HCT116 (cell line): ENCODE data around the gene ZDHHC18. TPM values are rescaled to one million over a fixed set of nuclear protein-coding genes. Genes with fewer than 3 reads are reported as not detected.

Source experiments
- ATAC-seq: fragments of 200-7000 bp; cut with Tn5 transposase; 2 replicates; pipeline ENCODE4 v1.9.1; 2020; ENCODE audit warnings: mild to moderate bottlenecking, moderate library complexity
- BruUV-seq: library from RNA; stranded (reverse); fragments of 400-500 nt; replicated peaks from 2 replicates; lab custom pipeline; 2021; lab: Mats Ljungman, UMichigan
- CTCF ChIA-PET: fragments of 300-600 bp; sonication (Branson Sonifier 250); formaldehyde crosslinking; loops from one replicate; lab custom pipeline; 2021; ENCODE audit warnings: antibody characterized with exemption; lab: Charles Lee
- POLR2A ChIA-PET: fragments of 300-600, 350-600 bp; sonication (Branson Sonifier 250); formaldehyde crosslinking; loops from one replicate; lab custom pipeline; 2021; ENCODE audit warnings: antibody characterized with exemption; lab: Charles Lee
- RAD21 ChIA-PET, 2 experiments: fragments of 300-600 bp; sonication (Branson Sonifier 250); formaldehyde crosslinking; loops; one replicate each; lab custom pipeline; 2023; ENCODE audit warnings: low total read pairs in 2 of 2; ENCODE audit not compliant: uncharacterized antibody in 2 of 2, unreplicated experiment in 2 of 2, low non-redundant PET in 1 of 2; lab: Charles Lee
- DNase-seq: peaks from one replicate; pipeline ENCODE4 v3.0.0-alpha.2; 2010; ENCODE audit warnings: low read depth, low spot score
- H2AFZ ChIP-seq: fragments of 200-600 bp; shearing (Covaris generic), sonication (generic); 2 replicates; pipeline ENCODE4 v1.6.1; 2017; ENCODE audit warnings: low read depth, mixed run types, mixed read lengths, antibody characterized with exemption, low read length; ENCODE audit not compliant: poor library complexity, severe bottlenecking
- H3K27ac ChIP-seq: 2 replicates; pipeline ENCODE4 v1.5.1; 2012; ENCODE audit warnings: low read depth, low read length
- H3K27me3 ChIP-seq: fragments of 200-600 bp; sonication (generic); 2 replicates; pipeline ENCODE4 v1.6.1; 2016; ENCODE audit warnings: mixed run types, low read length, mixed read lengths; ENCODE audit not compliant: insufficient read depth
- H3K36me3 ChIP-seq, 2 experiments: fragments of 200-500 bp in 1 of 2; fragments of 200-600 bp in 1 of 2; sonication (Bioruptor generic) in 1 of 2; sonication (generic) in 1 of 2; 2 replicates each; pipeline versions ENCODE4 v1.5.1 to v1.6.1; 2014 to 2016; ENCODE audit warnings: low read length in 2 of 2, inconsistent platforms in 1 of 2, mixed read lengths in 1 of 2, mixed run types in 1 of 2; ENCODE audit not compliant: insufficient read depth in 2 of 2, control insufficient read depth in 1 of 2
- H3K4me1 ChIP-seq, 2 experiments: fragments of 200-600 bp in 1 of 2; sonication (generic) in 1 of 2; 2 replicates each; pipeline versions ENCODE4 v1.5.1 to v1.6.1; 2012 to 2017; ENCODE audit warnings: low read length in 2 of 2, inconsistent platforms in 1 of 2, mild to moderate bottlenecking in 1 of 2, mixed read lengths in 1 of 2, mixed run types in 1 of 2, moderate library complexity in 1 of 2; ENCODE audit not compliant: insufficient read depth in 2 of 2, control insufficient read depth in 1 of 2
- H3K4me2 ChIP-seq: fragments of 200-600 bp; sonication (generic); 2 replicates; pipeline ENCODE4 v1.6.1; 2017; ENCODE audit warnings: mixed run types, low read length, mixed read lengths
- H3K4me3 ChIP-seq, 2 experiments: fragments of 200-600 bp in 1 of 2; sonication (generic) in 1 of 2; replicated peaks in 1 of 2; 2 replicates each; pipeline ENCODE4 v1.5.1; 2011 to 2016; ENCODE audit warnings: low read length in 2 of 2, control low read depth in 1 of 2, low read depth in 1 of 2, mild to moderate bottlenecking in 1 of 2, mixed read lengths in 1 of 2, mixed run types in 1 of 2
- H3K79me2 ChIP-seq: fragments of 200-600 bp; sonication (generic); 2 replicates; pipeline ENCODE4 v1.6.1; 2017; ENCODE audit warnings: mild to moderate bottlenecking, mixed run types, low read length, moderate library complexity, mixed read lengths; ENCODE audit not compliant: insufficient read depth
- H3K9ac ChIP-seq: fragments of 200-600 bp; sonication (generic); 2 replicates; pipeline ENCODE4 v1.6.1; 2016; ENCODE audit warnings: low read length, mixed read lengths
- H3K9me2 ChIP-seq: fragments of 200-600 bp; sonication (generic), shearing (Covaris generic); 2 replicates; pipeline ENCODE4 v1.6.1; 2017; ENCODE audit warnings: mixed run types, mild to moderate bottlenecking, moderate library complexity; ENCODE audit not compliant: insufficient read depth
- H3K9me3 ChIP-seq, 2 experiments: fragments of 200-500 bp in 1 of 2; fragments of 200-600 bp in 1 of 2; sonication (Bioruptor generic) in 1 of 2; sonication (generic) in 1 of 2; 2 replicates each; pipeline ENCODE4 v1.6.1; 2014 to 2017; ENCODE audit warnings: low read length in 2 of 2, mixed read lengths in 2 of 2, inconsistent platforms in 1 of 2, low read depth in 1 of 2, mild to moderate bottlenecking in 1 of 2, mixed run types in 1 of 2, moderate library complexity in 1 of 2; ENCODE audit not compliant: control insufficient read depth in 1 of 2, insufficient read depth in 1 of 2
- H4K20me1 ChIP-seq: fragments of 200-600 bp; sonication (generic), shearing (Covaris generic); 2 replicates; pipeline ENCODE4 v1.6.1; 2017; ENCODE audit warnings: mixed run types, mild to moderate bottlenecking, moderate library complexity; ENCODE audit not compliant: insufficient read depth
- ATF3 ChIP-seq: IDR thresholded peaks from 2 replicates; pipeline ENCODE4 v1.6.1; 2012
- CBX3 ChIP-seq: IDR thresholded peaks from 2 replicates; pipeline ENCODE4 v1.6.1; 2012; ENCODE audit warnings: low read depth
- CEBPB ChIP-seq: IDR thresholded peaks from 2 replicates; pipeline ENCODE4 v1.6.1; 2012; ENCODE audit warnings: low read depth
- ELF1 ChIP-seq: IDR thresholded peaks from 2 replicates; pipeline ENCODE4 v1.6.1; 2012; ENCODE audit warnings: low read depth, borderline replicate concordance
- EZH2 ChIP-seq: fragments of 200-600 bp; sonication (generic); IDR thresholded peaks from 2 replicates; pipeline ENCODE4 v1.6.1; 2017; ENCODE audit warnings: antibody characterized with exemption, mixed run types
- JUND ChIP-seq: IDR thresholded peaks from 2 replicates; pipeline ENCODE4 v1.6.1; 2012
- MAX ChIP-seq: IDR thresholded peaks from 2 replicates; pipeline ENCODE4 v1.6.1; 2012
- POLR2A ChIP-seq: IDR thresholded peaks from 2 replicates; pipeline ENCODE4 v1.7.0; 2011; ENCODE audit warnings: borderline replicate concordance; ENCODE audit not compliant: insufficient read depth, insufficient read length; ENCODE audit errors: extremely low read depth
- POLR2AphosphoS5 ChIP-seq: IDR thresholded peaks from 2 replicates; pipeline ENCODE4 v1.6.1; 2011; ENCODE audit warnings: mild to moderate bottlenecking, low read depth, low read length, moderate library complexity
- REST ChIP-seq: IDR thresholded peaks from 2 replicates; pipeline ENCODE4 v1.6.1; 2012; ENCODE audit warnings: low read depth
- SIN3A ChIP-seq: IDR thresholded peaks from 2 replicates; pipeline ENCODE4 v1.6.1; 2012; ENCODE audit warnings: low read depth
- SP1 ChIP-seq: IDR thresholded peaks from 2 replicates; pipeline ENCODE4 v1.6.1; 2012; ENCODE audit warnings: low read depth
- SRF ChIP-seq: IDR thresholded peaks from 2 replicates; pipeline ENCODE4 v1.6.1; 2012; ENCODE audit warnings: low read depth
- TCF7L2 ChIP-seq: IDR thresholded peaks from 2 replicates; pipeline ENCODE4 v1.7.0; 2011; ENCODE audit warnings: borderline replicate concordance, inconsistent platforms; ENCODE audit not compliant: insufficient read depth, insufficient read length; ENCODE audit errors: extremely low read depth
- YY1 ChIP-seq: IDR thresholded peaks from 2 replicates; pipeline ENCODE4 v1.6.1; 2011; ENCODE audit warnings: low read length, low read depth, moderate library complexity, mild to moderate bottlenecking; ENCODE audit not compliant: insufficient replicate concordance; ENCODE audit errors: extremely low read depth
- ZBTB33 ChIP-seq: IDR thresholded peaks from 2 replicates; pipeline ENCODE4 v1.6.1; 2011; ENCODE audit warnings: mild to moderate bottlenecking, low read length, moderate library complexity; ENCODE audit not compliant: insufficient replicate concordance; ENCODE audit errors: extremely low read depth
- ZFX ChIP-seq: fragments of 450-650 bp; IDR thresholded peaks from 2 replicates; pipeline ENCODE4 v1.6.1; 2017
- intact Hi-C: fragments of 100-400 bp; cut with micrococcal nuclease; formaldehyde crosslinking; loops from 2 replicates; pipeline ENCODE4 v1.10.0; 2022
- total RNA-seq: library from RNA; stranded (reverse); gene quantifications from one replicate; pipeline ENCODE4 v1.2.1, GENCODE V29; 2021; ENCODE audit not compliant: unreplicated experiment

ZDHHC18 gene
- total RNA-seq, 1 experiment from 2014 or later: 24.4 TPM

GRCh38 chr1:26831059-26831458, 4.6 kb downstream of the ZDHHC18 start:
- POLR2A ChIA-PET: interaction anchor here (0.5 to 1.5 kb wide), 2 partner anchors 18 to 35 kb away, joined by 3 read pairs; no protein-coding TSS in a partner anchor

More at GRCh38 chr1:26831059-26831458, 4.6 kb downstream of the ZDHHC18 start:
- peaks cover 54% of the 10 kb centered on the region for H3K79me2 ChIP-seq
- H3K4me2 ChIP-seq: no peak overlapping the region
- ATAC-seq (no peak), DNase-seq (no peak)
- intact Hi-C loops: no loop called here
- no peaks in the 10 kb centered on the region for H3K9me2 ChIP-seq
- H3K4me1 ChIP-seq: peaks cover 9 to 25% of the 10 kb centered on the region in 2 experiments
- RAD21 ChIA-PET: no interaction called here
- H2AFZ ChIP-seq: no peak overlapping the region
- H4K20me1 ChIP-seq: no peaks in the 10 kb centered on the region
- H3K27ac ChIP-seq: no peak overlapping the region
- H3K27me3 ChIP-seq: no peaks in the 10 kb centered on the region
- H3K36me3 ChIP-seq: peaks cover 32 to 44% of the 10 kb centered on the region in 2 experiments
- no peak overlapping the region for H3K4me3 ChIP-seq
- no peak overlapping the region for H3K9ac ChIP-seq
- no peaks in the 10 kb centered on the region for H3K9me3 ChIP-seq
- CTCF ChIA-PET: no interaction called here
- TF ChIP-seq CEBPB: no peak
- TF ChIP-seq ATF3: no peak
- TF ChIP-seq ZBTB33: no peak
- TF ChIP-seq CBX3: no peak
- TF ChIP-seq POLR2AphosphoS5: no peak
- no peak for TF ChIP-seq SIN3A
- no peak for TF ChIP-seq JUND
- TF ChIP-seq REST: no peak
- no peak for TF ChIP-seq TCF7L2
- TF ChIP-seq SRF: no peak
- TF ChIP-seq MAX: no peak
- TF ChIP-seq POLR2A: no peak
- TF ChIP-seq SP1: no peak
- no peak for TF ChIP-seq EZH2
- no peak for TF ChIP-seq YY1
- no peak for TF ChIP-seq ZFX
- TF ChIP-seq ELF1: no peak
- TF ChIP-seq, all 23 proteins: peak for 0
- BruUV-seq: no TSS peak
